NCI-H128 (cell line): ENCODE measurements around the gene ROR2.

ENCODE experiments used
- DNase-seq: peaks from one replicate; lab custom pipeline; 2025; ENCODE audit not compliant: unreplicated experiment; lab: John Stamatoyannopoulos, UW

Gene ROR2

DNA sequence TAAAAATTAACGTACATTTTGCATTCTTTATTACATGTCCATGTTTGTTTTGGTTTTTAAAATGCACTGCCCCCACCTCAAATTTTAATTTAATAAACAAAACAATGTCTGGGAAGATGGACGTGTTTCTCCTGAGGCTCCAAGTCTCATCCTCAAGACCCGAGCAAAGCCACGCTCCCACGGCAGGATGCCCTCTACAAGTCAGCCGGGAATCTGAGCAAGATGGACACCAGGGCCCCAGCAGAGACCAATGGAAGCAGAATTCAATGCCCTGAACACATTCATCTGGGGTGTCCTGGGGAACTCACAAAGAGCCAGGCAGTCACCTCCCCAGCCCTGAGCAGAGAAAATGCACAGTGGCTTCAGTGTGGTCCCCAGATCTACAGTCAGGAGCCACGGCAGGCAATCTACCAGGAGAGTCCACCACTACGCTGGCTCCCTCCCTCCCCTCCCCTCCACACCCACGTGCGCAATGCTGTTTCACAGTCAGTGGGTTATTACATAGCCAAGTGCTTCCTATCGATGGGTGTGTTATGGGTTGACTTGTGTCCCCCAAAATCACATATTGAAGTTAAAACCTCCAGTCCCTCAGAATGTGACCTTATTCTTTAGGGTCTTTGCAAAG lies 129.8 kb downstream of the ROR2 start:
- DNase-seq: no peak

DNA sequence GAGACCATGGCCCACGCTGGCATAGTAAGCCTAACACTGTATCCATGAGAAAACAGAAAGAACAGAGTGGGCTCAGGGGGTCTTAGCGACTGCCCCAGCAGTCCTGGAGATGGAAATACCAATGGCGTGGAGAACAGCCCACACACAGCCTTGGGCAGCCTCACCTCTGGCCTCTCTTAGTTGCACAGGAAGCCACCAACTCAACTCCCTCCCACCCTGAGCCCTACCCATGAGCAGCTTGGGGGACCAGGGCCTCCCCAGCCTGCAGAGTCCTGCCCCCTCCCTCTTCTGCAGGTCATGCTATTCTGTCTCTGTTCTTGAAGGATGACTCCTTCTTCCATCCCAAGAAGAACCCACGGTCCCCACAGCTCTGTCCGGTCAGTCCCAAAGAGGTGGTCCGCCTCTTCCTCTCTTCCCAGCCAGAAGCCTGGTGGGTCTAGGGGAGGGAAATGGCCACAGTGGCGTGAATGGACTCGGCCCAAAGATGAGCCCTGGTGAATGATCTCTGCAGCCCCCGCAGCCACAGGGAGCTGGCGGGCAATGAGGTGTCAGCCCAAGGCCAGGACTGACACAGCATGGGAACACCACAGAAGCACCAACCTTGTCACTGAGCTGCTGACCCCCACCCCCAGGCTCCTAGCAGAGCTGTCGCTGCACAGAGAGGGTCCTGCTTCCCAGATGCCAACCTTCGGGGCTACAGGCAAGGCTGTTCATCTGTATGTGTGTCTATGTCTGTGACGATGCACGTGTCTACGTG lies 131.2 kb downstream of the ROR2 start:
- DNase-seq: no peak

DNA sequence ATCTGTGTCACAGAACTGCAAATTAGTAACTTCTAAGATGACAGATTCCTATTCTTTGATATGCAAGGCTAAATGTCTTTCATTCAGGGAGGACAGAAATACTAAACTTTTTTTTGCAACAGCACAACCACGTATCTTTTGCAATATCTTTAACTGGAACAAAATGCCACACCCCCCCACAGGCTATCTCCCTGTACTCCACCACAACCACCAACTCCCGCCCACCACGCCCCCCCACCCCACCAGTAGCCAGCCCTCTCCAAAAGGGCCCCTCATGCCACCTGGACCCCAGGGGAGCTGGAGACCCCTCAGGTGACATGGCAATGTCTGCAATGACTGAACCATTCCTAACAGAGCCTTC lies 131.8 kb downstream of the ROR2 start:
- DNase-seq: no peak

DNA sequence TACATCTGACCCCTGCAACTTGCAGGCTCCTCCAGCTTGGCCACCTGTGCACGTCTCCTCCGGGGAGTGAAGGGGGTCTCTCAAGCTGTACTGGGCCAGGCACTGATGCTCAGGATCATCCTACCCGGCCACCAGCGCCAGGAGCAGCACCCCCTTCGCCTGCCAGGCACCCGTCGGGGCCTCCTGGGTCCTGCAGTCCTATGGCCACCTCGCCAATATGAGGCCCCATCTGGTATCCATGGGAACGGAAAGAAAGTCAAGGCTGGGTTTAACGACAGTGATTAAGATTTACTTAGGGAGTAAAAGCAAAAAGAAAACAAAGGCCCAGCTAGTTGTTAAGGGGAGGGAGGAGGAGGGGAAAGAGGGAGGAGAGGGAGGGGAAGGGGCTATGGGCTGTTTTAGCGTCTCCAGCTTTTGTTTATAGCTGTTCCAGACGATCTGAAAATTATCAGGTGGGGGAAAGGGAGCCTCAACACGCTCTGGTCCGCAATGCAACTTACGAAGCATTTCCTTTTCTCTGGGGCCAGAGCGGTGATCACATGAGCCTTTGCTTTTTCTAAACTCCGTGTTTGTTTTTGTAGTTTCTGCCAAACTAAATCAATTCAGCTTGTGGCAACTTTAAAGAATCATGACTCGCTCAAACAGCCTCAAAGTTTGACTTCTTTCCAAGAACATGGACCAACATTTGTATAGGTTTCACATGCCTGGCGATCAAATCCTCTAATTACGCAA lies 132.4 kb downstream of the ROR2 start:
- DNase-seq: no peak

DNA sequence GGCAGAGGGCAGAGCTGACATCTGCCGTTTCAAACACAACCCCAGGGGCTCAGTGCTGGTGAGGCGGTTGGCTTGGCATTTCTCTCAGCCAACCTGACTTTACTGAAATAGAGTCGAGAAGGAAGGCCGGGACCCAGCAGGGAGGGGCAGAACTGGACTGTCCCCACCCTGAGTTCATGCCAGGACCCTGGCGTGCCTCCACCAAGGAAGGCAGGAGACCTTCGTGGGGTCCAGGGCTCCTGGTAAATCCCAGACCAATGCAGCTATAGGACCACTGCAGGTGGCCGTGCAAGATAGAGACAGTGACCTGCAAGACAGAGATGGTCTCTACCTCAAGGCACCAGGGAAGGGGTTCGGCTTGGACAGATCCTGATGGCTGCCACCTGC lies 132.9 kb downstream of the ROR2 start:
- DNase-seq: no peak

DNA sequence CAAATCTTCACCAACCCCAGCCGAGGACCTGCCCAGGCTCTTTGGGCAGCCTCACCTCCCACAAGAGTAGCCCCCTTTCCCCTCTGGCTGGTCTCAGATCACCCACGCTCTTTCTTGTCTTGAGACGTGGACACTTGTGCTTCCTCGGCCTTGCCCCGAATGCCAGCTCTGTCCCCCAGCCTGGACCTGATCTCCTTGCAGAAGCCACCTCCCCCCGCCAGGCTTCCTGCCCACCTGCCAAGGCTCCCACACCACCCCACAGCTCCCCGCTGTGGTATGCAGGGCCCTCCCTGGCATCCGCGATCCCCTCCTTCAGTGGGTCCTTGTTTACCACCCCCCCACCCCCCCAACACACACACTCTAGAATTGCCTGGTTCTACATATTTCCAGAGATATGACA lies 133.7 kb downstream of the ROR2 start:
- no peak for DNase-seq

DNA sequence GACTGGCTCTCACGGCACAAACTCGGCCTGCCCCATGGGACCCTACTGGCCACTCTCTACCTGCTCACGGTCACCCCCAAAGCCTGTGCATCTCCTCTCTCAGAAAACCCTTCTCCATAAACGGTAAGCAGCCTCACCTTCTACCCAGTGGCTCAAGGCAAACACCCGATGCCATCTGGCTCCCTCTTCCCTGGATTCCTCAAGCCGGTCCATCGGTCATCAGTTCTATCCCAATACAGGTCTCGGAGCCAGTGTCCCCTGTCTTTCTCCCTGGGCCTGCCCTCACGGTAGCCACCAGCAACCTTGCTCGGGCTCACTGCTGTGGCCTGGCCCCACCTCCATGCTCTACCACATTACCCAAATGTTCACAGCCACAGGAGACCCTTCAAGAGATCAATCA lies 134.1 kb downstream of the ROR2 start:
- DNase-seq: no peak

DNA sequence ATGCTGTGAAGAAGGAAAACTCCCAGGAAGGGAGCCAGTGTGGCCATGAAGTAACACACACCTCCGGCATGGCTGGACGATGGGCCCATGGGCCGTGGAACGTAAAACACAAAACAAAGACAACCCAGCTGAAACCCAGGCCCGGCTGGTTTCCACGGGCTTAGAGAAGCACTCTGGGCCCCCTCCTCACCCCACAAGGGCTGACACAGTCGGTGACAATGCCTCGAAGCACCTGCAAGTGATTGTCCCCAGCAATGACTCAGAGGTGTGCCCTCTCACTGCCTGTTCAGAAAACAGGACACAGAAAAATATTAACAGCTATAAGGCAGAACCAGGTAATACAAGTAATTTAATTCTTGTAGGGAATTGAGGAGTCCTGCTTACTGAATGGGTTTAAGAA lies 135.3 kb downstream of the ROR2 start:
- no peak for DNase-seq

DNA sequence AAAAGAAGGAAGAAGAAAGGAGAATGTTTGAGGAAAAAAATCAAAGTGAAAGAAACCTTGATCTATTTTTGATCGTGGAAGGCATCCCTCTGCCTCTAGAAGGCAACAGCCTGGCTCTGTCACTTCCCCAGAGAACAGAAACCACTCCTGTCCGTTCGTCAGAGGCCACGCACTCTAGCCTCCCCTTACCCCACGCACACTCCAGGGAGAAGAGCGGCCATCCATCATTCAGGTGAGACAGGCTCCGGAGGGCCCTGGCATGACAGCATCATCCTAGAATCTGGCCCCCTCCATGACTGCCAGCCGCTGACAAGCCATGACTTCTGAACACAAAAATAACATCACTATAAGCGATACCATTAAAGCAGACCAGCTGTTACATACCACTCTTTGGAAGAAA lies 135.8 kb downstream of the ROR2 start:
- DNase-seq: no peak

DNA sequence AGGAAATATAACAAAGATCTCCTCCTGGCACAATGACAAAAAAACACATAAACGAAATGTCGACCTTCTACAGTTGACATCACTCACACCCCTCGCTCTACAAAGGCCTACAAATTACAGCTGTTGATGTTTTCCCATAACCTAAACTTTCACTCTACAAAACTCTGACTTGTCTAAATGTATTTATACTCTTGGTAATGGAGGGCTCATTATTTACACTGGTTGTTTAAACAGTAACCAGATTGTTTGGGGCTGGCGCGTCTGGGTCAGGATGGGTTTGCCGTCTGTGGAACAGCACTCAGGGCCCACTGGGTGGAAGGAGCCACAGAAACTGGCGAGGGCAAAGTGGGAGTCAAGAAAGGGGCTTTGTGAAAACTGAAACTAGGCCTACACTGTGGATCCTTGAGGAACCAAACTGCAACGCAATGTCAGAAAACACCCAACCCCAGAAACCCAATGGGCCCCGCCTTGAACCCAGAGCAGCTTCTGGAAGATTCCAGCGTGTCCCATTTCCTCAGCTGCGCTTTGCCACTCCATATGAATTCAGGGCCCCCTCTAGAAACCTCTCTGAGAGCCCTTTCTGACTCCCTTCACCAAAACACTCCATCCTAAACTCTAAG lies 136.7 kb downstream of the ROR2 start:
- DNase-seq: no peak

DNA sequence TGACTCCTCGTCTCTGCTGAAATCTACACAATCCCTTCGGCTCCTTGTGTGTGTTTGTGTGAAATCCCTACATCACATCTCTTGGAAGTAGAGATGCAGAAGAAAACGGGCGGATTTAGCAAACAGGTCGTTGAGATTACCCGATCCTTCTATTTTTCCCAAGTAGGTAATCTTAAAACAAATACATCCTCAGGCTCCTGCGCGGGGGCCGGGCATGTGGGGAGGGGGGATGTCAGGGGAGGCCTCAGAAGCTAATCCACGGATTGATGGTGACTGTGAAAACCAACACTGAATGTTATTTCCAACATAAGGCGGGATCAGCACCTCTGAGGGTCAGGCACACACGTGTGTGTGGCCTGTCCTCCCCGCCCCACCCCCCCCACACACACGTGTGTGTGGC lies 137.8 kb downstream of the ROR2 start:
- DNase-seq: no peak

DNA sequence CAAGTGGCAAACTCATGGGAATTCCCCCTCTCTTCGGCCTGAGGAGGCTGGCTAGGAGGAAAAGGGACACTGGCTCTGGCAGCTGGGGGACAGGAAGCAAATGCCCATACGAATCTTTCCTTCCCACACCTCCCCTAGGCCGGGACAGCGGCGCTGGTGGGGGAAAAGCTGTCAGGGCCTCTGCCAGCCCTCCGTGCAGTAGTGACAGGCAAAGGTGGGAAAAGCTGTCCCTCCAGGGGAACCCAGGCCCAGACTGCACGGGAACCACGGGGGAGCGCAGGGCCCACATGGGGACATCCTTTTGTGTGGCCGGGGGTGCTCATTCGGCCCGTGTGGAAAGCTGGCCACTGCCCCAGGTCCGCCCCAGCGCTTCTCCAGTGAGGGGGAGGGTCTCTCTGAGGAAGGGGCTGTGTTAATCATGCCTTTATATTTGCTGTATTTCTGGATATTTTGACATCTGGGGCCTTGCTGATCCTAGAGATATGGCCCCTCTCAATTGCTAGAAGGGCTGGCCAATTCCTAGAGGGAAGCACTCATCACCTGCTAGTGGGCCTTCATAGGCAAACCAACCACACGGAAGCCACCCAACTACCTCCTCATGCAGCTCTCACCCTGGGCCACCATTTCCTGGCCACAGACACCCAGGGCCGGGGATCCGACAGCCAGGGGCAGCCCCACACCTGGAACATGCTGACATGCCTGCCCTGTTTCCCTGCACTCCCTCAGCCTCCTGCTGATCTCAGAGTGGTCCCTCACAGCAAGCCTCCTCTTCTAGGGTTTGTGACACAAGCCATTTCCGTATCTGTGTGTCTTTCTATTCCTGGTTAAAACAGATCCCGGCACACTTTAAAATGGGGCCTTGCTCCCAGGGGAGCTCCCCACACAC lies 138.8 kb downstream of the ROR2 start:
- DNase-seq: no peak

DNA sequence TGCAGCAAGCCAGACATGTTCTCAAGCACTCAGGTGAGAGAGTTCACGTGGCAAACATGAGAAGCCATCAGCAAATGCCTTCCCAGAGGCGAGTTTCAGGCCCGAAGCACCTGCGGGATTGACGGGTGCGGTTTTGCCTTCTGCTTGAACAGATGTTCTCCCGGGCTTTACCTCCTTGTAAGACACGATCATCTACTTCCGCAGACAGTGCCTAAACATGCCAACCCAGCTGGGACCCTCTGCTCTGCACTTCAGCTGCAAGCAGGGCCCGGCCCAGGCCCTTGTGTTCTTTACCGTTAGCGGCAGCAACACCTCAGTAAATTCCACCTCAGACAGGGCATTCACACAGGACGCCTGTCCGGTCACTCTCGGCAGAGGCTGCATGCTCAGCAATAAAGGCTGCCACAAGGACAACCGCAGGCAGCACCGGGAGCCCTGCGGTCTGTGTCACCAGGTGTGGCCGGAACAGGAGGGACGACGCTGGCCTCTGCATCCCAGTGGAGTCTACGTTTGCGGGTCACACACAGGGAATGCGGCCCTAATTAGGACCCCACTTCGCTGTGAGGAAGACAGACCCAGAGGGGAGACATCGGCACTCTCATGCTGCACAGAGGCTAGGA lies 139.6 kb downstream of the ROR2 start:
- no peak for DNase-seq

DNA sequence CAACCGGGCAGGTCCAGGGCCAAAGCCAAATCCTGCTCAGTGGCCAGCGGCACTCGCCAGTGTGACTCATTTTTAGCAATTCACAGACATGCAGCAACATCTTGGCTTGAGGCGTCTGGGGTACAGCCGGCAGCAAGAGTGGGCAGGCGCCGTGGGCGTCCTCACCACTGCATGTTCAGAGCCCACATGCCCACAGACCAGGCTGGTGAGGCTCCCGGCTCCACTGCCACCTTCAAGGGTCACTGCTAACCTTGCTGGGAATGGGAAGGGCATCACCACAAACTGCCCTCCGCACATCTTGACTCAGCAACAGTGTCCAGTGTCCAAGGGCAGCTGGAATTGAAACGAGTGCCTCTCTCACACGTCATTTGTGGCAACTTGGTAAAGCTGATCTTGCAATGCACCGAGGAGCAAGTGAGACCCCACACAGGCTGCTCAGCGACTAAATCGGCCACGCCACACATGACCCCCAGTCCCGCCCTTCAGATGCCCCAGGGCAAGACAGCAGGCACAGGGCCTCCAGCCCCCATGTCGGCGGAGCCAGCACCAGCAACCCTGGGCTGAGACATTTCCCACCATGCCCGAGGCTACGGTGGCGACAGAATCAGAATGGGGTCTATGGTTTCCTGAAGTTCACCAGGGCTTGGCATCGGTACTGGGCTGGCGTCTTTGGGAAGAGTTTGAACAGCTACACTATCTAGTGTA lies 140.3 kb downstream of the ROR2 start:
- DNase-seq: no peak

DNA sequence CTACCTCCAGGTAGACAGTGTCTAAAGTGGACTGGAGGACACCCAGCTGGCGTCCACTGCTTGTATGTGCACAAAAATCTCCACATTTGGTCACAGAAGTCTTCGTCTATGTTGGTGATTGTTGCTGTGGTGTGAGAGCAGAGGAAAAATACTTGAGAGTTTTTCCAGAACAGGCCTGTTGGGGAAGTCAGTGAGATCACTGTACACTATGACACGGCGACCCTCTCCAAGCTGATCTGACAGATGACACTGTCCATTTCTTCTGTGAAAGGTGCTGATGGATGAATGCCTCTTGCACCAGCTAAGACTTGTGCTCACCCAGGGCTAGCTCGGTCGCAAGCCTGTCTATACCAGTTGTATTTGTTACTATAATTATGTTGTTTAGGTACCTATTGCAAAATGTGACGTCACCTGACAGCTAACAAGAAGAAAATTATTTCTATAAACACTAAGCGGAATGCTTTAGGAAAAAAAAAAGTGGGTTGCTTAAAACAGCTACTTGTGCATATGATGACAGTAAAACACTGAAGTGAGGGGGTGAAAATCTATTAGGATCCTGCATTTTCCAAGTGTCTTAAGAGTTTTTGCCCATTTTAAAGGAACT lies 142.3 kb downstream of the ROR2 start:
- DNase-seq: no peak

DNA sequence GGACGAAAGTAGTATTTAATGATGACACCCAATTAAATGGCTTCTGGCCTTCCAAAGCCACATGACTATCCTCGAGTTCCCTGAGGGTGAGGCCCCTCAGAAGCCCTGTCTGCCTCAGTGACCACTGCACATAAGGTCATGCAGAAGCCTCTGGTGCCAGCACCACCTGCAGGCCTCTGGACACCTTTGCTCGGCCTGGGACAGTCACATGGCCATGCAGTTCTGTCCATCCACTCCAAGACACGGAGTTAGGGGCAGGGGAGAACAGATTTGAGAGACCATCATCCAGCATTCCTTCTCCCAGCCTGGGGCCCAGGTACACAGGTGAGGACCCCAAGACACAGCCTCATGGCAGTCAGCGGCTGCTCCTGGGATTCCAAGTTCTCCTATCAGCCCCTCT lies 145.0 kb downstream of the ROR2 start:
- no peak for DNase-seq

DNA sequence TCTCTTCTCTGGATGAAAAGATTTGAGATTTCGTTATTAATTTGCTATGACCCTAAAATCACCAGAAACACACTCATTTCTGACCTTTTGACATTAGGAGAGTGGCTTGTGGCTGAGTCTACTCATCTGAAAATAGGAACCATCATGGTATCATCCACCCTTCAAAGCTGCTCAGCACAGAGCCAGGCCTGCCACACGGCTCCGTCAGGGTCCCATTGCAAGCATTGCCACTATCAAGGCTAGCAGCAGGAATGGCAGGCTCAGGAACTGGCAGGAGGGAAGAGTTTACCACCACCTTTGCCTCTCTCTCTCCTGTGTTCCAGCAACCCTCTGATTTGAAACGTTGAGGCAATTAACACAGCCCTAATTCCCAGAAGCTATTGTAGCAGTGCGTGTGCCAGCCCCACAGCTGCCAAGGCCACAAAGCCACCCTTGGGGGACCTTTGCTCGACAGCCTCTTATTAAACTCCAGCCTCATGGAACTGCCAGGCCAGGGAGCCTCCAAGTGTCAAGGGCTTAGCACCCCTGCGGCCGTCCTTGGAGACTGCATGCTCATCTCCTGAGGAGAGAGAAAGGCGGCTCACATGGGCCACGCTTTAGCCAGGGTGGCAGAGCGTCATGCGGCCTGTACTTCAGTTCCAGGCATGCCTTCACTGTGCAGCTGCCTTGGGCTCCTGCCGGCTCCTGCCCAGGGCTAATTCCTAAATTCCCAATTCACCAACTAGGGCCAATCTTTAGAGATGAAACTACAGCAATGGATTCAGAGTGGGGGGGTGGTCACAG lies 145.9 kb downstream of the ROR2 start:
- DNase-seq: no peak

DNA sequence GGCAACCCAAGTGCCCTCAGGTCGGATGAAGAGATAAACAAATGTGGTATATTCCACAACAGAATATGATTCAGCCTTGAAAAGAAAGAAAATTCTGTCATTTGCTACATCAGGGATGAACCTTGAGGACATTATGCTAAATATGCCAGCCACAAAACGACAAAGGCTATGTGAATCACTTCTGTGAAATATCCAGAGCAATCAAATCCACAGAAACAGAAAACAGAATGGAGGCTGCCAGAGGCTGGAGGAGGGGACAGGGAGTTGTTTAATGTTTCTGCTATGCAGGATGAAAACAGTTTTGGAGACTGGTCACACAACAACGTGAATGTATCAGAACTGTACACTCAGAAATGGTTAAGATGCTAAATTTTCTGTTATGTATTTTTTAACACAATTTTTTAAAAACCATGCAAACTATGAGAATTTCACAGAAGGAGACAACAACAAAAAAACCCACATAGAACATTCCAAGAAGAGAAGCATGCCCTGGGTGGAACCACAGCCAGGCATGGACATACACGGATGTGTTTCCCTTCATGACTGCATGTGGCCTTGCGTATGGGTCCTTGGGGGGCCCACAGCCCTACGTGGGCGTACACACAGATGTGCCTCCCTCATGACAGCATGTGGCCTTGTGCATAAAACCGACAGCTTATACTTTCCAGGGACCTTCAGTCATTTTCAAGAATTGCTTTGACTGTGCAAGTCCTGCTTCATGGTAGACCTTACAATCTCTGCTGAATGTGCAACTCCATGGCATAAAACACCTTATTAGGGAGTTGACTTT lies 146.7 kb downstream of the ROR2 start:
- no peak for DNase-seq
